ENCODE data around the gene TMEM18. TPM values are rescaled to one million over a fixed set of nuclear protein-coding genes. Genes with fewer than 3 reads are reported as not detected.

The TMEM18 gene
- total and polyA plus RNA-seq, 9 of the 15 experiments (the other 6 are each of a cell fraction or from before 2014, with no cell fraction given), result 12.8 to 55.9 (median 21.8) TPM

GRCh38 chr2:637804-638203 is 39.4 kb downstream of the TMEM18 start:
- Histone ChIP-seq H3K9me1 (ENCODE audit: control insufficient read depth, insufficient read depth, low read length) (peaks cover 3% of the 10 kb centered on the region), H3K36me3 (ENCODE audit: control insufficient read depth, insufficient read depth, low read length) (no peaks in the 10 kb centered on the region), H2AFZ (ENCODE audit: low read depth, low read length) (no peak overlapping the region), H3K9ac (ENCODE audit: insufficient read depth in 1 of 2, low read depth in 2 of 2, low read length in 2 of 2) (no peak overlapping the region), H4K20me1 (replicated peaks; ENCODE audit: control insufficient read depth, insufficient read depth, low read length) (no peaks in the 10 kb centered on the region; the same call in 1 of the 2 replicates), H3K27me3 (ENCODE audit: control insufficient read depth in 2 of 2, insufficient read depth in 2 of 2, low read length in 2 of 2) (peaks cover 0 to 58% of the 10 kb centered on the region in 2 experiments; a peak in 3 of 5 replicates), H3K27ac (ENCODE audit: extremely low read depth, low read depth, low read length) (no peak overlapping the region), H3K9me3 (replicated peaks; ENCODE audit: control insufficient read depth, insufficient read depth, low read depth, low read length) (no peaks in the 10 kb centered on the region), H3K4me1 (replicated peaks in 1 of 2; ENCODE audit: control insufficient read depth in 2 of 2, insufficient read depth in 2 of 2, low read length in 2 of 2) (peaks cover 0 to 10% of the 10 kb centered on the region in 2 experiments; a peak in 2 of 5 replicates), H3K4me2 (ENCODE audit: insufficient read depth, low read length) (no peak overlapping the region), H3K79me2 (ENCODE audit: control insufficient read depth, insufficient read depth, low read length) (no peaks in the 10 kb centered on the region), H3K4me3 (no peak overlapping the region)
- FAIRE-seq (no peak), DNase-seq (ENCODE audit: extremely low read depth in 1 of 4, low spot score in 3 of 4) (no peak), ATAC-seq (no peak)
- POLR2A ChIA-PET, result no interaction called here
- intact Hi-C loops (cut with micrococcal nuclease) (loop anchor here (2.0 kb wide), 1 partner anchor 109 kb away; no protein-coding TSS in a partner anchor), in situ Hi-C loops (cut with MboI) (no loop called here)
- CTCF ChIA-PET (ENCODE audit: low intra/inter-chr PET ratio), result interaction anchor here (1.5 kb wide), 1 partner anchor 109 kb away, joined by 8 read pairs; no protein-coding TSS in a partner anchor
- TF ChIP-seq CREBBP (IDR thresholded peaks at IDR 0.05; ENCODE audit: low read depth, low read length) (no peak), ZNF324 (CRISPR knock-in tag; IDR thresholded peaks at IDR 0.05) (no peak), NR3C1 (CRISPR knock-in tag; IDR thresholded peaks at IDR 0.05) (no peak), PTTG1 (tag; IDR thresholded peaks at IDR 0.05; ENCODE audit: low read depth) (no peak), PPARD (CRISPR knock-in tag; IDR thresholded peaks at IDR 0.05) (no peak), MAFG (tag; conservative IDR thresholded peaks at IDR 0.05) (no peak), MTA1 (IDR thresholded peaks at IDR 0.05; ENCODE audit: borderline replicate concordance) (no peak), FIP1L1 (IDR thresholded peaks at IDR 0.05; ENCODE audit: low read depth, low read length, poor library complexity, severe bottlenecking) (no peak), CBFA2T2 (conservative IDR thresholded peaks at IDR 0.05) (no peak), ZNF263 (CRISPR knock-in tag; IDR thresholded peaks at IDR 0.05; ENCODE audit: borderline replicate concordance) (no peak), THRA (IDR thresholded peaks at IDR 0.05) (no peak), WHSC1 (IDR thresholded peaks at IDR 0.05; ENCODE audit: low read length) (no peak), TAF9B (IDR thresholded peaks at IDR 0.05; ENCODE audit: partially characterized antibody) (no peak), VEZF1 (CRISPR knock-in tag; IDR thresholded peaks at IDR 0.05) (no peak), CC2D1A (IDR thresholded peaks at IDR 0.05) (no peak), ZNF445 (CRISPR knock-in tag; IDR thresholded peaks at IDR 0.05; ENCODE audit: low read depth) (no peak)
- no TSS peak for BruUV-seq (replicated peaks)
- WGBS (ENCODE audit: insufficient coverage, low coverage, missing lambda C conversion rate), result 0% methylated on average over 7 of the region's 7 CpGs

Measured in K562 (cell line).